GM23248 (cell line): Measurements from ENCODE around the gene PDLIM7.

ENCODE experiments used
- EZH2 ChIP-seq: fragments of 200-600 bp; sonication (generic); IDR thresholded peaks from 2 replicates; pipeline ENCODE4 v1.6.1; 2018; ENCODE audit warnings: antibody characterized with exemption, mild to moderate bottlenecking; ENCODE audit not compliant: insufficient read depth, poor library complexity, severe bottlenecking
- EZH2phosphoT487 ChIP-seq: fragments of 200-600 bp; sonication (generic); IDR thresholded peaks from 2 replicates; pipeline ENCODE4 v1.6.1; 2018; ENCODE audit warnings: antibody characterized with exemption, moderate library complexity, mild to moderate bottlenecking, low read depth; ENCODE audit not compliant: insufficient read depth

- TF ChIP-seq EZH2phosphoT487 (no peak), EZH2 (no peak)
Observed at GRCh38 chr5:177448244-177448950, 49.0 kb downstream of the PDLIM7 start.
